Stimulated activated naive CD4-positive, alpha-beta T cell treated with Interleukin-2 at 50 U/mL for 16 hours (primary cell): ENCODE measurements around the gene SPO11.
A peak's percentile ranks its signal among the peaks of the same experiment; 100 is the strongest.

Source experiments
- DNase-seq: peaks from one replicate; lab custom pipeline; 2025; lab: John Stamatoyannopoulos, UW

SPO11 gene

GRCh38 chr20:57391439-57392301 lies 62.1 kb downstream of the SPO11 start:
- DNase-seq = peak; percentile 40

DNA sequence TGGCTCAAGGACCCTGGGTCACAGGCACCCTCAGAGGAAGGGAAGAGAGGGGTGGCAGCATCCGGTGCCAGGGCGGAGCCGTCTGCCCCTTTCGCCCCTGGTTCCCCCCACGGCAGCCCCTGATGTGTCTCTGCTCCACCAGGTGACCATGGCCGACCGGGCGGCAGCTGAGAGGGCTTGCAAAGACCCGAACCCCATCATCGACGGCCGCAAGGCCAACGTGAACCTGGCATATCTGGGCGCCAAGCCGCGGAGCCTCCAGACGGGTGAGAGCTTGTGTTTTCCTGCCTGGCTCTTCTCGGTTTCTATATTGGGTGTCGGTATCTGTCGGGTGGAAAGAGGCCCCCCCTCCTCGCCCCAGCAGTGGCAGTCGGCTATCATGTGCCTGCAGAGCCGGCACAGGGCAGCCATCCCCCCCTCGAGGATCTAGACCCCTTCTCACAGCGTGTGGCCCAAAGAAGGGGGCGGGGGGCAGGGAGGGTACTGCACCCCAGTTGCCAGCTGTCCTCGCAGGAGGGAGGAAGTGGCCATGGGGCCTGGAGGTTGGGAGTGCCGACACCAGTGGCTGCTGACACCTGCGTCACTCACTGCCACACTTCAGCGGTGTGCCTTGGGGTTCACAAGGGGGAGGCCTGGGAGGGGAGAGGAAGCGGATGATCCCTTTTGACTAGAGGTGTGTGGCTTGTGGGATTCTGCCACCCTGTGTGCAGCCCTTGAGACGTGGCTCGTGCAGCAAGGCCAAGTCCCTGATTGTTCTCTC lies 63.1 kb downstream of the SPO11 start:
- peak; percentile 74 for DNase-seq
